Fibroblast of skin of left quadriceps (primary cell): ENCODE results near the gene CDC25A.

Experiments
- DNase-seq, 2 experiments: peaks; one replicate each; pipeline ENCODE4 v3.0.0-alpha.2; 2013; ENCODE audit warnings: low read depth in 2 of 2

Gene CDC25A

DNA sequence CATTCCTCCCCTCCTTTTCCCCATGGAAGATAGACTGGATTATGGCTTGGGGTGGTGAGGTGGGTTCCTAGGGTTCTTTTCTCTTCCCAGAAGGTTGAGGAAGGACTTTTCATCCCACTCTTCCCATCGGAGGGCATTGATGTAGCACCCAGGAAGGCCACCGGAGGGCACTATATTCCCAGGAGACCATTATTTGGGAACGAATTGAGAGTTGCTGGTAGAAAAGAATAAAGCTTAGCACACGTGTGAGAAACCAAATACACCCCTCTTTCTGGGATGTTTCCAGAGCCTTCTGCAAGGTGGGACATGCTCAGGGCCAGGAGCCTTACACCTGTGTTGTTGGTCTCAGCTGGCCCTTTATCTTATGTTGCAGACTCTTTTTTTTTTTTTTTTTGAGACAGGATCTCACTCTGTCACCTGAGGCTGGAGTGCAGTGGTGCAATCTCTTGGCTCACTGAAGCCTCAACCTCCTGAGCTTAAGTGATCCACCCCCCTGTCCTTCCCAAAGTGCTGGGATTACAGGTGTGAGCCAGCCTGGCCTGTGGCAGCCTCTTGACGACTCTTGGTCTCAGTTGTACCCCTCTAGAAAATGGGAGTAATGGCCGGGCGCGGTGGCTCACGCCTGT is 6.3 kb upstream of the CDC25A start:
- DNase-seq: peak; percentile 32 to 42

- no peak for DNase-seq
These were observed 2.7 kb upstream of the CDC25A start for GRCh38 chr3:48190911-48191310.

GRCh38 chr3:48189321-48189720 is 1.1 kb upstream of the CDC25A start:
- no peak for DNase-seq

DNA sequence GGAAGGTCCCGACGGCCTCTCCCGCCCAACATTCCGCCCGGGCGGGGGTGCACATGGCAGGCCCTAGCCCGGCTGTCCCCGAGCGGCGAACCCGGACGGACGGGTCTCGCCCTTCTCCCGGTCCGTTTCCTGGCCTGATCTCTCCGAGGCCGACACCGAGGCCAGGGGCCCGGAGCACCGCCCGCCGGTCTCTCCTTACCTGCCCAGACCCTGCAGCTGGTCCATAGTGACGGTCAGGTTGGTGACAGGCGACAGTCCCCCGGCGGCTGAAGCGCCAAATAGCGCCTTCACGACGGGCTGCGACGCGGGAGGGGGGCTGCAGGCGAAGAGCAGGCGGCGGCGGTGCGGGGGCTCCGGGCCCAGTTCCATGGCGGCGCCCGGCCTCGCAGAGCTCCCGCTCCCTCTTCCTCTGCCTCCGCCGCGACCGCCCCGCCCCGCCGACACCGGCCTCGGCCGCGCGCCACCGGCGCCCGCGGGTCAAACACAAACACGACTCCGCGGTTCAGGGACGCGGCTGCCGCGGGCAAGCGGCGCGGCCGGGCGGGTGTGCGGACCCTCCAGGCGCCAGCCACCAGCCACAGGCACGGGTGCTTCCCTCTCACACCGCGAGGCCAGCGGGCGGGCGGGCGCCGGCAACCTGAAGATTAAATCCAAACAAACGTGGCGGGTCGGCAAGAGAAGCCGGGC is 495 bp downstream of the CDC25A start:
- DNase-seq: no peak

DNA sequence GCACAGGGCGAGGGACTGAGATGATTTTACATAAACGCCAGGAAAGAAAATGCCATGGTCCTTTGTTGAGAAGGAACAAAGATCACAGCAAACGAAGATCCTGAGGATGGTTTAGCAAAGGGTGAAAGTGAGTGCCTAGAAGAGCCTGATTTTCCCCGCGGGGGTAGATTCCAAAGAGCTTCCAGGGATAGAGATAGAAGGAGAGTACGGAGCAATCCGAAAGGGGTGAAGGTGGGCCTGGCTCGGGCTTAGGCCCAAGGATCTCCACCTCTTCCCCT is 977 bp downstream of the CDC25A start:
- no peak for DNase-seq

- DNase-seq: no peak
These were observed 1.5 kb downstream of the CDC25A start for GRCh38 chr3:48186631-48187300.

- no peak for DNase-seq
These were observed 3.1 kb downstream of the CDC25A start for GRCh38 chr3:48185129-48185528.

- DNase-seq: no peak
These were observed 3.9 kb downstream of the CDC25A start for GRCh38 chr3:48184299-48184698.

- DNase-seq: no peak
These were observed 7.5 kb downstream of the CDC25A start for GRCh38 chr3:48180531-48181253.

DNA sequence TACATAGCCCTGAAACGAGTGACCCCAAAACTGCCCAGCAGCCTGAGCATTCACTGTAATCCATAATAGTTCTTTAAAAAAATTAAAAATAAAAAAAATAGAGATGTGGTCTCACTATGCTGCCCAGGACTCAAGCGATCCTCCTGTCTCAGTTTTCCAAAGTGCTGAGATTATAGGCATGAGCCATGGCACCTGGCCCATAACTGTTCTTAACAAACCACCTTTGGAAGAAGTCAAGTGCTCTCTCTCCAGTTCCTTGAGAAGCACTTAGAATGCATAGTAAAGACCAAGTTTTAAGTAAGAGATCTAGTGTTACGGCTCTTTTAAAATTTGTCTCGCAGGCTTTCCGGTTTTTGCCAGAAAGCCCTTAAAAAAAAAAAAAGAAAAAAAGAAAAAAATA is 8.2 kb downstream of the CDC25A start:
- no peak for DNase-seq

GRCh38 chr3:48178072-48178471 is 10.1 kb downstream of the CDC25A start:
- no peak for DNase-seq

DNA sequence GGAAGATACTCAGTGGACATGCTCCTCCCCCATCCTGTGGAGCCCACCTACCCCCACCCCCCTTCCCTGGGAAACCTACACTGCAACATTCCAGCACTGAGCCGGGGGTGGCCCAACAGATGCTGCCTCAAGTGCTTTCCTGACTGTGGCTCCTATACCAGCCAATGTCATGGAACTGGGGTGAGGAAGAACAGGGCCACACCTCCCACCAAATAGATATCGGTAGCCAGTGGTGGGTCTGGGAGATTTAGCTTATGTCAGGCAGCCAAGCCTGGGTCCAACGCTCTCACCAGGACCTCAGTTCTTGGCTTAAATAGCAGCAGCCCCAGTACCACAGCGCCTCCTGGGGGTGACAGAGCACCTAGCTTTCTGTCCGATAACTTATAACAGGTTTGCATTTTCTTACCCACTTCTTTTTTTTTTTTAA is 30.3 kb downstream of the CDC25A start:
- DNase-seq: peak; percentile 29 to 35

DNA sequence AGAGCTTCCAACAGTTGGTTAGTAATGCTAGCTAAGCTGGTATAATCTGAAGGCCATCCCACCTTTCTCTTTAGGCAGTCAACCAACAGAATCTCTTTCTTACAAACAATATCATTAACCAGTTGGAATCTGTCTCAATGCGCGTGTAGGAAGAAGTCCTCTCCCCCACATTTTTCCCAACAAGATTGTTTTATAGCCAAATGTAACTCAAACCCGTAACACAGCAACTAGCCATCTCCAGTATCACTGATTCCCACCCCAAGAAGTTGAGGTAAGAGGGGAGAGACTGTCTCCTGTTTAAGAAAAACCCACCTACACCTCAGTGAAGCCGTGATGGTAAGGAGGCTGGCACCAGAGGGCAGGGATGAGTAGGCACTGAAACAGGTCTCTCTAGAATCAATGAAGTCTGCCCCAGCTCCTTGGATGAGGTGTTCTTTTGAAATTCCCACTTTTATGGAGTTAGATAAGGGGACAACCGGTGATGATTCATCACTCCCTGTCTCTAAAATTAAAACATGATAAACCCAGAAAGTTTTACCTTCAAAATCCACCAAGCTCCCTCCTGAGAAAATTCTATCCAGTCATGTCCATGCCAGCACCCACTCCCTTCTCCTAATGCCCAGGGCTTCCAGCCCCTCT is 30.9 kb downstream of the CDC25A start:
- no peak for DNase-seq

DNA sequence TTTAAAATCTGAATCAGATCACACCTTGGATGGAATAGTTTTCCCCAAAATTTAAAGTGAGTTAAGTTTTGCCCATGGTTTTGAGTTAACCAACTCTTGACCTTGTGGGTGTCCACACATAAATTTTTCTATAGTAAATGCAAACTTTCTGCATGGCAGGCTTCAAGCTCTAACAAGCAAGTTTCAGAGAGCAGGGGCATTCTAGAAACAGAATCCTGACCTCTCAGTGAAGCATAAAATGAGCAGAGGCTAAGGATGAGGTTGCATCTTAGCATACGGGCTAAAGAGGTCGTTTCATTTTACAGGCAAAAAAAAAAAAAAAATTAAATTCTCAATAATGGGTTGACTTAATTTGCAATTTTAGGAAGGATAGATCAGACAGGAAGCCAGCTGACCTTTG is 32.1 kb downstream of the CDC25A start:
- DNase-seq: no peak

DNA sequence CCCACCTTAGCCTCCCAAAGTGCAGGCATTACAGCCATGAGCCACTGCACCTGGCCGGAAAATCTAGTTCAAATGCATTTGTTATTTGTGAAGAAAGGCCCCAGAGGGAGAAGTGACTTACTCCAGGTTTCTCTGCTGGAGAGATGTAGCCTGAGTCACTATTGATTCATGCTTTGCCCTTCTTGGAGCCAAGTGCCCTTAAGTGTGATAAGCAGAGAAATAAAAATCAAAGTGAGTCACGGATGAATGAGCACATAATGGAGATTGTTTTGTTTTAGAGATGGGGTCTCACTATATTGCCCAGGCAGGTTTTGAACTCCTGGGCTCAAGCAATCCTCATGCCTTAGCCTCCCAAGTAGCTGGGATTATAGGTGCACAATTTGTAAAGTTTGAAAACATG is 33.1 kb downstream of the CDC25A start:
- peak in 1 of 2 experiments; percentile 22 for DNase-seq

DNA sequence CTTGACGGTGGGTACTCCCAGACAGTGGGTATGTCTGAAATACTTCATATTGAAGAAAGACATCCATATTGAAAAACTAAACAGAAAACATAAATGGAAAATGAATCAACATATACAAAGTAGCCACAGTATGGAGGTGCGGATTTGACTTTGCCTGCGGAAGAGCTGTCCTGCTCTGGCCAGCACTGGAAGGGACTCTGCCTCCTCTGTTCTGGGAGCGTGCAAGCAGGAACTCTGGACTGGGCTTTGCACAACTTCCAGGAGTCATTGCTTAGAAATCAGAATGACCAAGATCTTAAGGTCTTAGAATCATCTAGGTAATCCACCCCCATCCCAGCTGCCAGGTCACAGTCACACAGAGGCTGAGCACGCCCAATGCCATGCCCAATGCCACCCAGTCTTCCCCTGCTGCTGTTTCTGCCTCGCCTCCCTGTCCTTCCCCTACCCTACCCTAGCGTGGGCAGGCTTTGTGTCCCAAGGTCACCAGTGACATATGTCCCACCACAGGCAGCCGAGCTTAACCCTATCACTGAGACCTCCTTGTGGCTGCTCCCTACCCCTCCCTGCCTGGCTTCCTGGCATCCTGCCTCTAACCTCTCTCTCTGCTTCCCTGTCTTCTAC is 36.3 kb downstream of the CDC25A start:
- no peak for DNase-seq

- DNase-seq: peak; percentile 49 to 56
These were observed 37.0 kb downstream of the CDC25A start for GRCh38 chr3:48151058-48151806.

- DNase-seq: no peak
These were observed 44.2 kb downstream of the CDC25A start for GRCh38 chr3:48143992-48144391.

DNA sequence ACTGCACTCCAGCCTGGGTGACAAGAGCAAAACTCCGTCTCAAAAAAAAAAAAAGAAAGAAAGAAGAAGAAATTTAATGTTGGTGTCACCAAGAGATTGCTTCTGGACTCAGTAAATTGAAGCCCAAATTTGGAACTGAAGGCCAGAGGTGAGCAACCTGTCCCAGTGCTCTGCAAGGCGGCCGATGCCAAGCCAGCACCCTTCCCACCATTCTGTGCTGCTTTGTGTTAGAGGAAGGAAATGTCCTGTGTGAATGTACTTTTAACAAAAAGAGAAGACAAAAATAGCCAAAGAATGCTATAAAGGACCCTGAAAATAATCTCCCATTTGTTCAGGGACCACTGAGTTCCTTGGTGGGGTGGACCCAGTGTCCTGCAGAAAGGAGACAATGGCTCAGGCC is 44.6 kb downstream of the CDC25A start:
- DNase-seq: no peak

DNA sequence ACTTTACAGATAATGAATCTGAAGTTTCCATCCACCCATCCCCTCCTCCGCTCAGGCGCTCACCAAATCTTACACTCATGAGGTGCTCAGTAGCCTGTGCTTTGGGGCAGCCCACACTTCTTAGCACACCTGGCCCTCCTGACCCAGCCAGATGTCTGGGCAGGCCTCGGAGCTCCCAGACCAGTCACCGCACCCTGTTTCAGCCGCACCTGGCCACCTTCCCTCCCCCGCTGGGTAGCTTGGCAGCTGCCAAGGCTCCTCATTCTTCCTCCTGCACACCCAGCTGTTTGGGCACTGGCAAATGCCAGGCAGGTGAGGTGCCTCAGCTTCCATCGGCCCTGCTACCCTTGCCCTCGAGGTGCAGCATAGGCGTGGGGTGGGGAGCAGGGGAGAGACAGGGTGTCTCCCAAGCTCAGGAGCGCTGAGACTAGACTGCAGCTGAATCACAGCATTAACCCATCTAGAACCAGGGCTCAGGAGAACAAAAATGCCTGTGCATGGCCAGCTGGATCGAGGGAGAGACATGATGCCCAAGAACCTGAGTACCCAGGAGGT is 45.8 kb downstream of the CDC25A start:
- DNase-seq: no peak
